Tibial nerve (tissue), 3 donors: ENCODE data around the gene NUTF2.

ENCODE experiments used
- CTCF ChIP-seq, 5 experiments: fragments of 200-600 bp in 3 of 5; fragments of 450-650 bp in 2 of 5; sonication (generic) in 3 of 5; IDR thresholded peaks; one replicate each; pipeline ENCODE4 v1.5.1; 2016 to 2019; ENCODE audit warnings: antibody characterized with exemption in 5 of 5, mild to moderate bottlenecking in 3 of 5, moderate library complexity in 2 of 5
- POLR2A ChIP-seq, 2 donors: fragments of 450-650 bp; IDR thresholded peaks; one replicate each; pipeline ENCODE4 v1.6.1; 2017; ENCODE audit warnings: antibody characterized with exemption in 2 of 2, mild to moderate bottlenecking in 2 of 2, moderate library complexity in 2 of 2

GRCh38 chr16:67865318-67865717, 18.6 kb downstream of the NUTF2 start:
- TF ChIP-seq CTCF (IDR thresholded peaks at IDR 0.05) (no peak), POLR2A (IDR thresholded peaks at IDR 0.05) (no peak)
